ENCODE data around the gene TLR5.

The TLR5 gene

GRCh38 chr1:223075834-223076233, 67.2 kb downstream of the TLR5 start:
- ATAC-seq: no peak
- TF ChIP-seq RARB (CRISPR knock-in tag; IDR thresholded peaks at IDR 0.05): no peak
- TF ChIP-seq PATZ1 (CRISPR knock-in tag; IDR thresholded peaks at IDR 0.05; ENCODE audit: borderline replicate concordance): no peak
- TF ChIP-seq ESRRG (CRISPR knock-in tag; IDR thresholded peaks at IDR 0.05): no peak

GRCh38 chr1:223074445-223075300, 68.4 kb downstream of the TLR5 start:
- TF ChIP-seq GLIS3 (CRISPR knock-in tag; IDR thresholded peaks at IDR 0.05) (no peak), PATZ1 (CRISPR knock-in tag; IDR thresholded peaks at IDR 0.05; ENCODE audit: borderline replicate concordance) (no peak), ZNF8 (CRISPR knock-in tag; IDR thresholded peaks at IDR 0.05) (no peak), ARNTL (CRISPR knock-in tag; IDR thresholded peaks at IDR 0.05; ENCODE audit: borderline replicate concordance, low read depth) (no peak), CSDC2 (CRISPR knock-in tag; IDR thresholded peaks at IDR 0.05) (no peak), POU6F1 (CRISPR knock-in tag; IDR thresholded peaks at IDR 0.05; ENCODE audit: borderline replicate concordance, low read depth) (no peak), SNAI2 (CRISPR knock-in tag; IDR thresholded peaks at IDR 0.05) (no peak), PPARA (CRISPR knock-in tag; IDR thresholded peaks at IDR 0.05; ENCODE audit: borderline replicate concordance) (no peak)
- ATAC-seq: no peak

GRCh38 chr1:223068900-223069665, 74.0 kb downstream of the TLR5 start:
- no peak for ATAC-seq

More at GRCh38 chr1:223068900-223069665, 74.0 kb downstream of the TLR5 start:
- TF ChIP-seq ARNTL (CRISPR knock-in tag; IDR thresholded peaks at IDR 0.05; ENCODE audit: borderline replicate concordance, low read depth) (no peak), ZC3H10 (CRISPR knock-in tag; IDR thresholded peaks at IDR 0.05) (no peak), ZNF70 (CRISPR knock-in tag; IDR thresholded peaks at IDR 0.05) (no peak), ZNF565 (CRISPR knock-in tag; conservative IDR thresholded peaks at IDR 0.05; ENCODE audit: low read depth) (no peak), BACH2 (CRISPR knock-in tag; IDR thresholded peaks at IDR 0.05; ENCODE audit: borderline replicate concordance) (no peak), TSHZ2 (CRISPR knock-in tag; IDR thresholded peaks at IDR 0.05) (no peak), TCF4 (CRISPR knock-in tag; IDR thresholded peaks at IDR 0.05; ENCODE audit: borderline replicate concordance) (no peak), CSRNP3 (CRISPR knock-in tag; IDR thresholded peaks at IDR 0.05) (no peak), CSDC2 (CRISPR knock-in tag; IDR thresholded peaks at IDR 0.05) (no peak), GLIS3 (CRISPR knock-in tag; IDR thresholded peaks at IDR 0.05) (no peak), RARB (CRISPR knock-in tag; IDR thresholded peaks at IDR 0.05) (no peak), OSR1 (CRISPR knock-in tag; IDR thresholded peaks at IDR 0.05) (no peak), PPARA (CRISPR knock-in tag; IDR thresholded peaks at IDR 0.05; ENCODE audit: borderline replicate concordance) (no peak), ZNF8 (CRISPR knock-in tag; IDR thresholded peaks at IDR 0.05) (no peak), ZFP30 (CRISPR knock-in tag; IDR thresholded peaks at IDR 0.05) (no peak), POU6F1 (CRISPR knock-in tag; IDR thresholded peaks at IDR 0.05; ENCODE audit: borderline replicate concordance, low read depth) (no peak), ESRRG (CRISPR knock-in tag; IDR thresholded peaks at IDR 0.05) (no peak)
